Activated effector memory CD4-positive, alpha-beta T cell treated with anti-CD3 and anti-CD28 coated beads, Interleukin-2, amount 50 U/mL, for 16 hours (primary cell): ENCODE measurements around the gene C1R.

Source experiments
- DNase-seq: peaks from one replicate; pipeline ENCODE4 v3.0.0-alpha.2; 2020

The C1R gene

DNA sequence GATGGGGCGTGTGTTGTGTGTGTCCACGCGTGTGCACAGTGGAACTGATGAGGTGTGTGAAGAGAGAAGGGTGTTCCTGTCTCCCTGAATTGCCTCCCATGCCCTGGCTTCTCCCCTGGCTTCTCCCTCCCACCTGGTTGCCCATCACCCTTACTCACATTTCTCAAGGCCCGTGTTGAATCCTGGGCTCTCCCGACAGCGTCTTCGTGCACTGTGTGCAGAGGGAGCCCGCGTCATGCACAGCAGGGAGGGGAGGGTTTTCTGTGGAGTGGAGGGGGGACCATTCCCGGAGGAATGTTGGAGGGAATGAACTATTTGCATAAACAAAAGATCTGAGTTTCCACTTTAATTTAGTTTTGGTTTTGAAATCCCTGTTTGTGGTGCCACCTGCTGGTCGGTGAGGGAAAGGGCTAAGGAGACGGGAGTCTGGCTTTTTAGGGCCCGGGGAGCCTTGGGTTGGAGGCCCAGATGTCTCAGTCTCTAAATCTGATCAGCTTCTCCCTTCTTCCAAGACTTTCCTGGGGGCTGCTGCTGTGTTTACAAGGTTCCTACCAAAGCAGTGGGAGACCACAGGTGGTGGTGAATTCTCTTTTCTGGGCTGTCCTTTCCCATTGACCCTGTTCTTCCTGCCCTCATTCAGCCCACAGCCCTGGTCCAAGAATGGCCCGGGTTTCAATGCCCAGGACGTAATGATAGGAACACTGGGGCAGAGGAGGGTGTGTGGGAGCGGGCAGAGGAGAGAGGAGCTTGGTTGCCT, at the start of gene C1R:
Gene C1R, minus strand, starts transcription at position 217 of the 757 bp plus-strand sequence. Its CDS starts 57 bp downstream, at position 160.
- peak; percentile 89 for DNase-seq

DNA sequence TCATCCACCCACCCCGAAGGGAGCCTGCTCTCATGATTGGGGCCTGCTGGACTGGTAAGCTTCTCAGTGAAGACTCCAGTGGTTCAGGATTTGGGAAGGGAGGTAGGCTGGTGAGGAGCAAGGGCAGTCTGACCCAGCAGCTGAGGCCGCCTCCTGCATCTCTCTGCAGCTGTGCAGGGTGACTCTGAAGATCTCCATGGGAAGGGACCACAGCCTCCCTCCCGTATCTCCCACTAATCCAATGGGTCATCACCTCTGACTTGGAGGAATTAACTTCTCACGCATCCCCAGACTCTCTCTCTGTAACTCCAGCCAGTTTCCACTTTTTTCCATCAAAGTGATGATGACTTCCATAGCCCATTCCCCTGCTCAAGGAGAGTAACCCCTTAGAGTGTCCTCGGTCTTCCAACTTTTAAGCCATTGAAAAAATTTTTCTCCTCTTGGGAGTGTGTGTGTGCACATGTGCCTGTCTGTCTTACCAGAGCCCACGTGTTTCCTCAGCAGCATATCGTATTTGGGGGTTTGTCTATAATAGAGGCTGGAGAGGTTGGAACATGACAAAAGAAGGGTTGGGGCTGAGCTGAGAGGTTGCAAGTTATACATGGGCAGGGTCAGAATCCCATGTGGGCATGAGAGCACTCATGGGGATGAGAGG, 49.2 kb upstream of the C1R start:
- no peak for DNase-seq

DNA sequence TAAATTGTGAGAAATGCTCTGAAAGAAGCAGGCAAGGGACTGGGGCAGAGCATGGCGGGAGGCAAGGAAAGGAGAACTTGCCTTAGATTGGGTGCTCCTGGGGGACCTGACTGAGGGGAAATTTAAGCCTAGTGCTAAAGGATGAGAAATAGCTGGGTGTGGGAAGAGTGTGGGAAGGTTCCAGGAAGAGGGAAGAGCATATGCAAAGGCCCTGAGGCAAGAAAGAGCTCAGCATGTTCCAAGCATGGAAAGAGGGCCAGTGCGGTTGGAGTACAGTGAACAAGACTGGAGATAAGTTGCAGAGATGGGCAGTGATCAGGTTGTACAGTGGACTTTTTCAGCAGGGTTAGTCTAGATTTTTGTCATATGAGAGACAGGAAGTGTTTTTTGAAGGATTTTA, 47.0 kb upstream of the C1R start:
- DNase-seq, result no peak

- no peak for DNase-seq
Measured at GRCh38 chr12:7137908-7138307, 45.7 kb upstream of the C1R start.

- DNase-seq, result no peak
Measured at GRCh38 chr12:7136676-7137075, 44.4 kb upstream of the C1R start.

DNA sequence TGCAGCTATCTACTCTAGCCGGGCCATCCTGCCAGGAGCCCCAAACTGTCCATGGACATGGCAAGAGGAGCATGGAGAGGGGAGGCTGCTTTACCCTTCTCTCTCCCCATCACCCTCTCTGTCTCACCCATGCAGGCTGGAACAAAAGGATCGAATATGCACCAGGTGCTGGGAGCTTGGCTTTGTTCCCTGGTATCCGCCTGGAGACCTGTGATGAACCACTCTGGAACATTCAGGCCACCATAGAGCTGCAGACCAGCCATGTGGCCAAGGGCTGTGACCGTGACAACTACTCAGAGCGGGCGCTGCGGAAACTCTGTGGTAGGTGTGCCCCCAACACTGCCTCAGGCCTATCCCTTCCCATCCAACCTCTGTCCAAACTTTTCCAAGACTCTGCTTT, 43.8 kb upstream of the C1R start:
- no peak for DNase-seq

DNA sequence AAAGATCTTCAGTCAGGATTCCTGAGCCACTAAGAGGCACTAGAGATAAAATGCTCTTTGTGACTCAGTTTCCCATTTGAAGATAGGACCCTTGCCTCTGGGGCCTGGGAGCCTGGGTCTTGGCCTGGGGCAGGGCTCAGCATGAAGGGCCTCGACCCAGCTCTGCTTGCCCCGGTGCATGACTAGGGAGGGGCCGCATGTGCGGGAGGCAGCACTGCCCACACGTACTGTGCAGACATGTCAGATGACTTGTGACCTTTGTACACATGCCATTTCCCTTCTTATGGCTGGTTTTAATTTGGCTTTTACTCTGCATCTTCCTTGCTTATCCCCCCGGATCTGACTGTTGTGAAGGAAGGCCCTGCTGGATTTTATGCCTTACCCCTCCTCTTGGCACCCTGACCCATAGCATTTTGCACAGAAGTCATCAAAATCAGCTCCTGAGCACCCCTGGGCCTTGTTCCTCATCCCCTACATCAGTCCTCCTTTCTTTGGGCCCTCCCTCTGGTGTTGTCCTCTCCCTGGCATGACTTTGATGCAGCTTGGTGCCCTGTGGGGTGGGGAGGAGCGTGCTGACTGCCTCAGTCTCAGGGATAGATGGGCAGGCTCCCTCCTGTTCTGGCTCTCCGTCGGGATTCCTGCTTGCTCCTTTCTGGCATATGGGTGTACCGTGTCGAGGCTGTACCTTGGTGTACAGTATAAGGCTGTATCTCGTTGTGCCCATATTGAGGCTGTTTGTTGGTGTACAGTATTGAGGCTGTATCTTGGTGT, 42.3 kb upstream of the C1R start:
- no peak for DNase-seq

GRCh38 chr12:7131502-7131866, 39.2 kb upstream of the C1R start:
- DNase-seq, result peak; percentile 73

- DNase-seq, result peak; percentile 84
Measured at GRCh38 chr12:7130701-7131501, 38.7 kb upstream of the C1R start.

GRCh38 chr12:7129872-7130691, 37.8 kb upstream of the C1R start, which contains the start of gene CLSTN3:
TSS of gene CLSTN3 (plus strand) at chr12:7130371. CDS start at chr12:7130649, 278 bp downstream.
- peak; percentile 94 for DNase-seq

DNA sequence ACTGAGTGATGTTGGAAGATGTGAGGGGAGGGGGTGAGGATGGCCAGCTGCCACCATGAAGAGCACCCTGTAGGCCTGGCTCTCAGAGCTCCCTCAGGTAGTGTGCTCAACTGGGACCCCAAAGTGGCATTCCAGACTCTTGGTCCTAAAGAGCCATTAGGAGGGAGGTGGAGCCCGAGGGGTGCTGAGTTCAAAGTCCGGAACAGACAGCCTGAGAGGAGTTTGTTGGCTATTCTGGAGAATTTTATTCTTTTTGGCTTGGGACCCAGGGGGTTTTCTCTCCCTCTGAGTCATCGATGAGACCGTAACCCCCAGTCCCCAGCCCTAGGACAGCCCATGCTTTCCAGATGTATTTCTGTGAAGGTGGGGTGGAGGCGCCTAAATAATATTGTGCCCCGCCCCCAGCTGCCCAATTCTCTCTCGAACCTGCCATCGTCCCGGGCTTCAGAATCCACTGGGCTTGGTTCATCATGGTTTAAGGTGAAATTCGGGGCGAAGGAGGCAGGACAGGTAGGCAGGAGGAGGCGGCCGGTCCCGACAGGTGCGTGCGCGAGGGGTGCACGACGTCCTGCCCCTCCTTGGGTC, 37.1 kb upstream of the C1R start:
- no peak for DNase-seq

GRCh38 chr12:7128681-7129286, 36.5 kb upstream of the C1R start, which contains the start of gene RBP5:
TSS of gene RBP5 (minus strand) at chr12:7128889. CDS start at chr12:7128775, 114 bp downstream.
- DNase-seq, result peak; percentile 57

DNA sequence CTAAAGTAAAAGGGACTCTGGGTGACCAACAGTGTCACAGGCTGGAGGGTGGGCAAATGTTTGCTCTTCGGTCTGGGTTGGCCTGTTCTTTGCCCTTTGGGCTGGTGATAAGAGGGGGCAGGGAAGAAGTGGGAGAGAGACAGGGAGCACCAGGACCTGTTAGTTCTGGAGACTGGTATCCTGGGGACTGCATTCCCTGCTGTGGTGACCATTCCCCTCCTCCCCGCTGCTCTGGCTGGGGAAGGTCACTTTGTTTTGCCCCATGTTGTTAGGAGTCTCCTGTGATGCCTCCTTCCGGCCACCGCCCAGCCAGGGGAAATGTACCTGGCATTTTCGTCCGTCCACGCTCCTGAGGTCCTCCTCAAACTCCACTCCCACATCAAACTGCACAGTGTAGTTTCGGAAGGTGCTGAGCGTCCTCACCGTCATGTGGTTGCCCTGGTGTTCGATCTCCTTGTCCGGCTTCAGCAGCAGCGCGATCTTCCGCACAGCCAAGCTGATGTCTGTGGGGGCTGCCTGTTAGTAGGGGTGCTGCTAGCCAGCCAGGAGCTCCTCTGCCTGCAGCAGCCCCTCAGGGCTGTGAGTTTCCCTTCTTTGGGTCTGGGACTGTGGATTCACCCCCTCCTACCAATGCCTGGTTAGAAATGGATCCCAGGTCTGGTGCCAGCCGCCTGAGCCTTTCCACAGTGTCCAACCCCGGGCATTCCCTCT, 35.8 kb upstream of the C1R start:
- DNase-seq, result no peak

GRCh38 chr12:7125632-7126227, 33.5 kb upstream of the C1R start:
- DNase-seq, result no peak

GRCh38 chr12:7123806-7124522, 31.7 kb upstream of the C1R start:
- DNase-seq, result no peak

- DNase-seq, result no peak
Measured at GRCh38 chr12:7122811-7123769, 30.8 kb upstream of the C1R start.

- no peak for DNase-seq
Measured at GRCh38 chr12:7121324-7121723, 29.1 kb upstream of the C1R start.

GRCh38 chr12:7120166-7120565, 27.9 kb upstream of the C1R start:
- DNase-seq, result no peak
